ENCODE data around the gene MS4A13. TPM values are rescaled to one million over a fixed set of nuclear protein-coding genes. Genes with fewer than 3 reads are reported as not detected.

Gene MS4A13
- total RNA-seq, 2 experiments from 2014 or later: not detected

Other genes with a start within 250 kb of the MS4A13 start
- not detected for gene MS4A4A, start 234.7 kb upstream of the MS4A13 start, total RNA-seq
- gene MS4A6E, start 188.1 kb upstream of the MS4A13 start, total RNA-seq: not detected
- under 1 TPM in 1 of 2 experiments, not detected in 1; 0.41 TPM for gene MS4A7, start 136.9 kb upstream of the MS4A13 start, total RNA-seq
- gene MS4A14, start 118.9 kb upstream of the MS4A13 start, total RNA-seq: not detected
- not detected for gene MS4A5, start 85.8 kb upstream of the MS4A13 start, total RNA-seq
- gene MS4A1, start 59.5 kb upstream of the MS4A13 start, total RNA-seq: 1 to 10 TPM; 7.1 to 7.3 TPM
- gene MS4A12, start 22.6 kb upstream of the MS4A13 start, total RNA-seq: not detected
- not detected for gene MS4A8, start 184.2 kb downstream of the MS4A13 start, total RNA-seq
- gene MS4A18, start 209.3 kb downstream of the MS4A13 start, total RNA-seq: not detected
- not detected for gene MS4A15, start 241.5 kb downstream of the MS4A13 start, total RNA-seq

All from activated naive CD8-positive, alpha-beta T cell treated with anti-CD3 and anti-CD28 coated beads for 36 hours (primary cell).